ENCODE data around the gene NFYB. TPM values are rescaled to one million over a fixed set of nuclear protein-coding genes. Genes with fewer than 3 reads are reported as not detected.

The NFYB gene
- total RNA-seq, 6 experiments from 2014 or later = 10.1 to 12.9 (median 12.2) TPM

DNA sequence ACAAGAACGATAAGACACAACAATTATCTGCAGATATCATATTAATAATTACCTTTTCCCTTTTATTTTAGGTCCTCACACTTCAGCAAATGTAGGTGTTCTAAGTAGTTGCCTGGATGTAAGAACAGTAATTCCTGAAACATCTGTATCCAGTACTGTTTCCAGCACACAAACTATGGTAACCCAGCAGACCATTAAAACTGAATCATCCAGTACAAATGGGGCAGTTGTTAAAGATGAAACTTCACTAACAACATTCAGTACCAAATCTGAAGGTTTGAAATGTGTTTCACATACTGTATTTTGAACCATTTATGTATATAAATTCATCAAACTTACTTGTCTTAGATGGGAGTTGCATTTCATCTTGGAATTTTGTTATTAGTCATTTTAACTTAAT lies 42.7 kb downstream of the NFYB start:
- ATAC-seq = no peak
- TF ChIP-seq, protein P1, sequence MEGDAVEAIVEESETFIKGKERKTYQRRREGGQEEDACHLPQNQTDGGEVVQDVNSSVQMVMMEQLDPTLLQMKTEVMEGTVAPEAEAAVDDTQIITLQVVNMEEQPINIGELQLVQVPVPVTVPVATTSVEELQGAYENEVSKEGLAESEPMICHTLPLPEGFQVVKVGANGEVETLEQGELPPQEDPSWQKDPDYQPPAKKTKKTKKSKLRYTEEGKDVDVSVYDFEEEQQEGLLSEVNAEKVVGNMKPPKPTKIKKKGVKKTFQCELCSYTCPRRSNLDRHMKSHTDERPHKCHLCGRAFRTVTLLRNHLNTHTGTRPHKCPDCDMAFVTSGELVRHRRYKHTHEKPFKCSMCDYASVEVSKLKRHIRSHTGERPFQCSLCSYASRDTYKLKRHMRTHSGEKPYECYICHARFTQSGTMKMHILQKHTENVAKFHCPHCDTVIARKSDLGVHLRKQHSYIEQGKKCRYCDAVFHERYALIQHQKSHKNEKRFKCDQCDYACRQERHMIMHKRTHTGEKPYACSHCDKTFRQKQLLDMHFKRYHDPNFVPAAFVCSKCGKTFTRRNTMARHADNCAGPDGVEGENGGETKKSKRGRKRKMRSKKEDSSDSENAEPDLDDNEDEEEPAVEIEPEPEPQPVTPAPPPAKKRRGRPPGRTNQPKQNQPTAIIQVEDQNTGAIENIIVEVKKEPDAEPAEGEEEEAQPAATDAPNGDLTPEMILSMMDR (IDR thresholded peaks at IDR 0.05) = no peak
- no peak for TF ChIP-seq POLR2A (IDR thresholded peaks at IDR 0.05)
- Histone ChIP-seq H3K4me3 (no peak overlapping the region), H3K9me3 (no peaks in the 10 kb centered on the region), H3K27me3 (no peaks in the 10 kb centered on the region), H3K36me3 (peaks cover 5 to 44% (median 14%) of the 10 kb centered on the region in 4 donors), H3K27ac (no peak overlapping the region), H3K4me1 (no peaks in the 10 kb centered on the region)
- 67% methylated on average over 1 of the region's 1 CpG for WGBS (ENCODE audit: insufficient coverage, low coverage, low lambda C conversion rate, missing lambda C conversion rate)
- intact Hi-C loops (cut with DNase I) = no loop called here
- no peak for DNase-seq

DNA sequence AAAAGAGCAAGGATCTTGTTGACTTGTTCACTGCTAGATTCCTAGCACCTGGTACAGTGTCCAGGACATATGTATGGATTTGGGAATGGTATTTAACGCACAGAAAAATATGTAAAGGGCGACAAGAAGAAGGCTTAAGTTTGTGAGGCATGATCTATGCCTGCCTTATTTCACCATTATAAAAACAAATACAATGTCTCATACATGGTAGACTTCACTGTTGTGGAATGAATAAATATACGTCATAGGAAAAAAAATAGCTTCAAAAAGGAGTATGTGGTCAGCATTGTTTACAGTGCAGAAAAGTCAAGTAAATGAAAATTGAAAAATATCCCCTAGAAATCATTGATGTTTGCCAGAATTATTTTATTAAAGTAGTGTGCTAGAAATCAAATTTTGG lies 43.7 kb downstream of the NFYB start:
- 93% methylated on average over 3 of the region's 3 CpGs for WGBS (ENCODE audit: insufficient coverage, low coverage, low lambda C conversion rate, missing lambda C conversion rate)
- ATAC-seq (no peak), DNase-seq (no peak)
- H3K36me3 ChIP-seq = peaks cover 5 to 46% (median 15%) of the 10 kb centered on the region in 4 donors
- no peaks in the 10 kb centered on the region for H3K4me1 ChIP-seq
- no peaks in the 10 kb centered on the region for H3K27me3 ChIP-seq
- no peaks in the 10 kb centered on the region for H3K9me3 ChIP-seq
- no peak overlapping the region for H3K4me3 ChIP-seq
- TF ChIP-seq POLR2A (IDR thresholded peaks at IDR 0.05) = no peak
- TF ChIP-seq, protein P1 (IDR thresholded peaks at IDR 0.05) = no peak
- H3K27ac ChIP-seq = no peak overlapping the region
- intact Hi-C loops (cut with DNase I) = no loop called here

DNA sequence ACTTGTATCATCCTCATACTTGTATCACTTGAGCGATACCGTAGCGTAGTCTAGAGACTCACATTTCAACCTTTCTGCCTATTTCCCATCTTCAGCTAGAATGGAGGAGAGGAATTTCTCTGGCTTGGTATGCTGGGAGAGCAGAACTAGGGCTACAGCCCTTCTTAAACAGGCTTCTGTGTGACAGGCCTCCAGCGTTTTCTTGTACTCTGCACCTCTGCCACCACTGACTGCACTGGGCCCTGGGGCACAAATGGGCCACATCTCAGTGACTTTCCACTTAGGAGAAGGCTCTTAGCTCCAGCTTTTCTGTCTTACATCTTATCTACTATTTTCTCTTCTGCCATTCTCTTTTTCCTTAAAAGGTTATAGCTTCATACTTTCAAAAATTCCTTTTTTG lies 46.9 kb downstream of the NFYB start:
- Histone ChIP-seq H3K27me3 (no peaks in the 10 kb centered on the region), H3K4me1 (no peaks in the 10 kb centered on the region), H3K4me3 (no peak overlapping the region), H3K9me3 (no peaks in the 10 kb centered on the region), H3K27ac (no peak overlapping the region), H3K36me3 (peaks cover 5 to 51% (median 23%) of the 10 kb centered on the region in 4 donors)
- TF ChIP-seq, protein P1 (IDR thresholded peaks at IDR 0.05) = no peak
- TF ChIP-seq POLR2A (IDR thresholded peaks at IDR 0.05) = no peak
- WGBS (ENCODE audit: insufficient coverage, low coverage, low lambda C conversion rate, missing lambda C conversion rate) = 88% methylated on average over 4 of the region's 4 CpGs
- intact Hi-C loops (cut with DNase I) = no loop called here
- ATAC-seq = no peak
- no peak for DNase-seq

DNA sequence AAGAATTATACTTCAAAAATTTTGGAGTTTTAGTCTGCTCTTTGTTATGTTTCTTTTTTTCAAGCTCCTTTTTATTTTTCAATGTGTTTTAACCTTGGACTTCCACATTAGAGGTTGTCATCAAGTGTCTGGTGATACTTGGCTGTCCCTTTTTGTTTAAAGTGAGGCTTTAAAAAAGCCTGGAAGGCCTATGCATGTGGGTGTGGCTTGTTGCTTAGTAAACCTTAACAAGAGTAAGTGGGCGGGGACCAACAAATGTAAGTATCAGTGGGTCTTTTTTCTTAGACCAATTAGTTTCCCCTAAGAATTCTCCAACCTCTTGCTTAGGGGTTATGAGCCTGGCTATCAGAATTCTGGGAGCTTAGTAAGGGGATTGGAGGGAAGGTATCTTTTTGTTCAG lies 47.3 kb downstream of the NFYB start:
- Histone ChIP-seq H3K9me3 (no peaks in the 10 kb centered on the region), H3K4me3 (no peak overlapping the region), H3K4me1 (no peaks in the 10 kb centered on the region), H3K36me3 (peaks cover 2 to 47% (median 21%) of the 10 kb centered on the region in 4 donors), H3K27me3 (no peaks in the 10 kb centered on the region), H3K27ac (no peak overlapping the region)
- intact Hi-C loops (cut with DNase I) = no loop called here
- 92% methylated on average over 1 of the region's 1 CpG for WGBS (ENCODE audit: insufficient coverage, low coverage, low lambda C conversion rate, missing lambda C conversion rate)
- TF ChIP-seq POLR2A (IDR thresholded peaks at IDR 0.05) = no peak
- TF ChIP-seq, protein P1 (IDR thresholded peaks at IDR 0.05) = no peak
- no peak for ATAC-seq
- DNase-seq = no peak

Measured in right lobe of liver (tissue), 6 donors.